HG02938 (cell line): ENCODE measurements around the gene TFEB.

ENCODE experiments used
- ATAC-seq: cut with Tn5 transposase; IDR thresholded peaks from one replicate; pipeline ENCODE4 v1.9.1; 2021; ENCODE audit warnings: mild to moderate bottlenecking, moderate library complexity; ENCODE audit not compliant: unreplicated experiment

The TFEB gene

GRCh38 chr6:41724228-41724580 lies 11.2 kb downstream of the TFEB start:
- no peak for ATAC-seq

- peak; percentile 68 for ATAC-seq
These were observed 11.7 kb downstream of the TFEB start for GRCh38 chr6:41723530-41724227.

GRCh38 chr6:41722969-41723529 lies 12.4 kb downstream of the TFEB start:
- no peak for ATAC-seq

GRCh38 chr6:41721414-41721813 lies 14.0 kb downstream of the TFEB start:
- ATAC-seq: no peak

GRCh38 chr6:41720783-41721182 lies 14.6 kb downstream of the TFEB start:
- no peak for ATAC-seq

- no peak for ATAC-seq
These were observed 15.2 kb downstream of the TFEB start for GRCh38 chr6:41720262-41720620.

- no peak for ATAC-seq
These were observed 15.8 kb downstream of the TFEB start for GRCh38 chr6:41719436-41720261.

- ATAC-seq: no peak
These were observed 16.6 kb downstream of the TFEB start for GRCh38 chr6:41718828-41719227.

- no peak for ATAC-seq
These were observed 18.0 kb downstream of the TFEB start for GRCh38 chr6:41717392-41717736.

GRCh38 chr6:41716516-41717391 lies 18.7 kb downstream of the TFEB start:
- ATAC-seq: no peak

GRCh38 chr6:41715795-41716515 lies 19.5 kb downstream of the TFEB start:
- no peak for ATAC-seq

- ATAC-seq: no peak
These were observed 20.7 kb downstream of the TFEB start for GRCh38 chr6:41714556-41715273.

- peak; percentile 36 for ATAC-seq
These were observed 21.6 kb downstream of the TFEB start for GRCh38 chr6:41713650-41714291.

- ATAC-seq: peak; percentile 26
These were observed 22.2 kb downstream of the TFEB start for GRCh38 chr6:41713159-41713649.

GRCh38 chr6:41712651-41713103 lies 22.7 kb downstream of the TFEB start:
- ATAC-seq: no peak

GRCh38 chr6:41711323-41712038 lies 23.9 kb downstream of the TFEB start:
- ATAC-seq: no peak

- no peak for ATAC-seq
These were observed 26.0 kb downstream of the TFEB start for GRCh38 chr6:41709375-41709774.

- ATAC-seq: no peak
These were observed 26.6 kb downstream of the TFEB start for GRCh38 chr6:41708856-41709255.
